Germinal center (tissue), 1 donor: ENCODE results near the gene PLEKHG4B.

Source experiments
- DNase-seq: peaks from one replicate; pipeline ENCODE4 v3.0.0; 2012; ENCODE audit warnings: mixed read lengths, low spot score

The PLEKHG4B gene

DNA sequence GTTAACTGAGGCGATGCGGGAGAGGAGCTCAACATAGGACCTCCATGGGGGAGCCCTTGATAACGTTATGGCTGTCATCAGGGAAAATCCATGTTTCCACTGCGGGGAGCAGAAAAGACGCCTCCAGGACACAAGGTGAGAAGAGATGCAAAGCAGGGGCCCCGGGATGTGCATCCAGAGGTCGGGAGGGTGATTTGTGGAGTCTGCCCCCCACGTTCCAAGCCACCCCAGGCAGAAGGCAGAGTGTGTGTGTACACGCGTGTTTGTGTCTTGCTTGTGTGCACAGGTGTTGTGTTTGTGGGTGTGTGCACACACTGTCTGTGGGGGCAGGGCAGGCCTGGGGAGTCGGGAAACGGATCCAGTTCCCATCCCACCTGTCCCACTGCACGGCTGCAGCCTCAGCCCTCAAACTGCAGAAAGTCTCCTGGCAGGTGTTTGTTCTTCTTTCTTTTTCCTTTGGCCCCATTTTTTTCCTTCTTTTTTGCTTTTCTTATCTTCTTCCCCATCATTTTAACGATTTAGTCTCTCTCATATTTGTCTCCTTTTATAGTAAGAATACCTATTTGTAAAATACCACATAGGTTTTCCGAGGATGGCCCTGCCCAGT lies 17.4 kb upstream of the PLEKHG4B start:
- DNase-seq: no peak

DNA sequence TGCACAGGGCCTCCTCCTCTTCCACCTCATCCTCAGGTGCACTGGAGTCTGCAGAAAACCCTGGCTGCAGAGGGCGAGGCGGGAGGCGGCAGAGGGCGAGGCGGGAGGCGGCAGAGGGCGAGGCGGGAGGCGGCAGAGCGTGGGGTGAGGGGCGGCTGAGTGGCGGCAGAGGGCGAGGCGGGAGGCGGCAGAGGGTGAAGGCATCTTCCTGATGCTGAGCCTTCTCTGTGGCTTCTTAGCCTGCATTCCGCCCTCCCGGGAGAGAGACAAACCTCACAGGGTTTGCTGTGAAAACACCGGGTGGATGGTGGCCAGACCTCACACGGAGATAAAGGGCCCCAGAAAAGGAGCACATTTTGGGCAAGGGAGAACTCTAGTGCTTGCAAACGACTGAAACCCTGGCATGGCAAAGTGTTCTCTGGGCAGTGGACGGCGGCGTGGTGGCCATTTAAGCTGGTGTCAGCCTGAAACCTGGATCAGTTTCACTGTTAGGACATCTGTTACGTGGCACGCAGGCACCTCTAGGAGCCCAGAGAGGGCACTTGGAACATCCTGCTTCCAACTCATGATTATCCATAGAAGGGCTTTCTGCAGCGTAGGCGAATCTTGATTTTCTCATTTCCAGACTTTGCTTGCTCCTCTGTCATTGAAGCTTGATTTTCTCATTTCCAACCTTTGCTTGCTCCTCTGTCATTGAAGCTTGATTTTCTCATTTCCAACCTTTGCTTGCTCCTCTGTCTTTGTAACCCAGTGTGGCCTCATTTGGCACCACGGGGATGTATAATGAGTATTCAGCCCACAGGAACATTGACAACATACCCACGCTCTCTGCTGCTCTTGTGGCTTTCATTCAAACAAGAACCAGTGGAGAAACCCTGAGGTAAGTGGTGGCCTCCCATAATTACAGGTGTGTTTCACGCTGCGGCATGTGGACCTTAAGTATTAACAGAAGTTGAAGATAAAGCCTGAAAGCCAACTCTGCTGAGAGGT lies 16.3 kb upstream of the PLEKHG4B start:
- DNase-seq: no peak

DNA sequence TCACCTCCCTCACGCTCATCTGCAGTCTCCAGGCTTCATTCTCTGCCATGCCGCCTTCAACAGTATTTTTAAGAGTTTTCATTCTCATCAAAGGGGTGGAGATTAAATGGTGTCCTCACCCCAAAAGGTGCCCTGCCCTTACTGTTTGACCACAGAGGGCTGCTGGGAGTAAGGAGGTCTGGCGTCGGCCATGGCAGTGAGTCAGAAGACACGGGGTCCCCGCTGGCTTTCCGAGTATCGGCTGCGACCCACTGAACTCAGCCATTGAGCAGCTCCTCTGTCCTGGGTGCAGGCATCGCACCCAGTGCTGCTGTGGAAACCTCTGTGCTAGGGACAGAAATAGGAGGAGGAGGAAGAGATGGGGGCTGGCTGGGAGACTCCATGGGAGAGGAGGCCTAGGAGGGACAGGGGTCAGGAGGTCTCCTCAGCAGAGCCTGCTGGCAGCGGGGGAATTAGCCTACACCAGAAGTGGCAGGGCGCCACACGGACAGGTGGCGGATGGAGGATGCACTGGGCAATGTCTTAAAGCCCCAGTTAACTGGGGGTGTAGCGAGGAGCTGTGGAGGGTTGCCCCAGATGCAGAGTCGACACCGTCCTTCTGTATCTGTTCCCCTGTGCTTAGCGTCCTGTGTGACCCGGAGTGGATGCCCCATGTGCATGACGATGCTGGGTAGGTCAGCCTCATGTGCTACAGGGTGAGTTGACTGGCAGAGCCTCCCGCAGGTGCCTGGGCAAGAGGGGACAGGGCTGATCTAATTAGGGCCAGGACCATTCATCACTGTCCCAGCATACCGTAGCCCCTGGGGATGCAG lies 15.4 kb upstream of the PLEKHG4B start:
- DNase-seq: no peak

DNA sequence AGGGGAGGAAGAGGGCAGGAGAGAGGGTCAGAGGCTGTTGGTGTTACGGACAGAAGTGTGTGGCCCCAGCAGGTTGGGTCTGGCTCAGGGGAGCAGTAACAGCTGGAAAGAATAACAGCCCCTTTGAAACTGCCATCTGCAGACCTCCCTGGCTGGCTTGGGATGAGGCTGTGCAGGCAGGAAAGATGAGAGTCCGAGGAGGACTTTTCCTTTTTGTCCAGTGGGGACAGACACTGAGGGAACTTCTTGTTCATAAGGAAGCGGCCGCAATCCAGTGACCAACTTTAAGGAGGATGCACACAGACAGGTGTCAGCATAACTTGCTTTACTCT lies 14.8 kb upstream of the PLEKHG4B start:
- no peak for DNase-seq

DNA sequence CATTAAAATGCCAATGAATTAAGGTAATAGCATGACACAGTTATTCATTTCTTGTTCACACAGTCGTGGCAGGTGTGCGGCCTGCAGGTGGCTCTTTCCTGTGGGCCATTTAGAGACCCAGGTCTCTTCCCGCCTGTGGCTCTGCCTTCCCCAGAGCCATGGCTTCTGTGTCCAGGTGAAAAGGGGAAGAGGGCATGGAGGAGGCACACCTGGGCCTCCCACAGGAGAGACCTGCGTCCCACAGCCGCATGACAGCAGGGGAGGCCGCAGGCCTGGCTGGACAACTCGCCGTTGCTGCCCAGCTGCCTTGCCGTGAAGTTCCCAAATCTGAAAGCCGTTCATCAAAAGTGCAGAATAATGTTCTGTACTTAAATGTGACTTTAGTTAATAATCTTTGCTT lies 14.4 kb upstream of the PLEKHG4B start:
- no peak for DNase-seq

GRCh38 chr5:77957-78804 lies 13.8 kb upstream of the PLEKHG4B start:
- DNase-seq: peak; percentile 36

DNA sequence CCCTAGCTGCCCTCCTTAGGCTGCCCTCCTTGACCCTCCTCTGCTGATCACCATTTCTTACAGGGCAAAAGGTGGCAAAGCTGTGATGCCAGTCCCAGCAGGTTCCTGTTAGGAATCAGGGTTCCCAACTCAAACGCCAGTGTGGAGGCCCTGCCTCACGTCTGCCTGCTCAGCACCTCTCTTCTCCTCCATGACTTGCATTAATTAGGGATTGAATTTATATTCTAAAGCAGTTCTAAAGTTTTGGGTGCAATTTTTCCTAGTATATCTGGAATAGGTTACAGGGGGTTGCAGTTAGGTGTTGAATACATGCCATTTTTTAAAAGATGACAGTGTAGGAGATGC lies 13.2 kb upstream of the PLEKHG4B start:
- no peak for DNase-seq

DNA sequence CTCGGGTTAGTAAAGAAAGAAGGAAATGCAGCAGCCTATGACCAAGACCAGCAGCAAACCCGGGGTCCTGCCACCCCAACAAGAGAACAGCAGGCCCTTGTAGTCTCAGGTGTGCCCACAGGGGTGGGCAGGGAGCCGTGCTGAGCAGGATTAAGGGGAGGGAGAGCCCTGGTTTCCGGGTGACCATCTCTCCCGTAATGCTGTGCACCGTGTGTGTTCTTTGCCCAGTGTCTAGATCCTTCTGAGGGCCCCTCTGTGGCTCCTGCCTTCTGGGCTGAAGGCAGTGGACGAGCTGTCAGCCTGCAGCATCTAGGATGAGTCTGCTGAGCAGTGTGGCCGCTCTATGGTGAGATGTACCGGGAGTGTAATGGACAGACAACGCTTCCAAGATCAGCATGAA lies 12.7 kb upstream of the PLEKHG4B start:
- no peak for DNase-seq

DNA sequence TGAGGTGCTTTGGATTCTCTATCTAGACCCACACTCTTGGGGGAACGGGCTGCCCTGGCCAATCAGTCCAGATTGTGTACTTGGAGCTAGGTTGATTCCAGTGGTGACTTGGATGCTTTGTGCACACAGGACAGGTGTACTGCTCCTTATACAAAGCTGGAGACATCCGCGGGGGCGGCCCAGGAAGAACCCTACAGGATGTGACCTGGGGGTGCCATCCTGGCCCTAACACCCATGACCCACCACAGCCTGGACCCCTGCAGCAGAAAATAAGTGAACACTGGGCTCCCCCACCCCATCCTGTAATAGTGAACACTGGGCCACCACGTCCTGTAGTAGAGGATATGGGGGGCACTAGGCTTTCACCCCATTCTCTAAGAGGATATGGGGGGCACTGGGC lies 12.1 kb upstream of the PLEKHG4B start:
- DNase-seq: no peak

- no peak for DNase-seq
Observed at GRCh38 chr5:81391-82021, 10.5 kb upstream of the PLEKHG4B start.

DNA sequence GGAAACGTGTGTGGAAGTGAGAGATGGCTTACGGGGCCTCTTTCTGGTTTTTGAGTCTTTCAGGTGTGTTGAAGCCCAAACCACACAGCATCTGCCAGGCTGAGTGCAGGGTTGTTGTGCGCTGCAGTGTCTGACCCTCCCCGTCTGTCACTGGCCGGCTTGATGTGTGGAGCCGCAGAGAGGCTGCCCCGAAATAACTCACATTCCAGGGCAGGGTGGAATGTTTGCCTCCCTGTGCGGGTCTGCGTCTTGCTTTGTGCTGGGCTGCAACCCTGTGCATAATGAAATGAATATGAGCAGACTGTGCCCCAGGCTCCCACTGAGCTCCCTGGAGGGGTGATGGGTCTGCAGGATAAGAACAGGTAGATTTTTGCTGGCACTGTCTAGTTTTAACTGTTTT lies 9.9 kb upstream of the PLEKHG4B start:
- no peak for DNase-seq

DNA sequence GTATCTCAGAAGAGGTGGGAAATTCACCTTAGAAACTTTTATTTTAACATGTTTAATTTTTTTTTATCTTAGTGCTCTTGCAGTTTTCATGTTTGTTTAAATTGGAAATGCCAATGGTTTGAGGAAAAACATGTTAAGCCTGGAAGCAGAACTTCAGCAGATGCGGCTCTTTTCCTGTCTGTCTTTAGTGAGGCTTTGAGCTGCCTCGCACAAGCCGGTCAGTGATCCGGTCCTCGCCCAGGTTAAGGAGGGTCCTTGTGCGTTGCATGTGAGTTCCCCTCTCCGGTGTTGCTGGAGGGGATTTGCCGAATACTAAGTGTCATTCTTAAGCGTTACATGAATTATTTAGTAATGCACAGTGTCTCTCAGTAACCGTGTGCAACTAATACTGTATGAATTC lies 9.4 kb upstream of the PLEKHG4B start:
- no peak for DNase-seq

GRCh38 chr5:83029-83428 lies 8.9 kb upstream of the PLEKHG4B start:
- DNase-seq: no peak

GRCh38 chr5:85334-85995 lies 6.5 kb upstream of the PLEKHG4B start:
- no peak for DNase-seq

GRCh38 chr5:89337-90286 lies 2.4 kb upstream of the PLEKHG4B start:
- no peak for DNase-seq

DNA sequence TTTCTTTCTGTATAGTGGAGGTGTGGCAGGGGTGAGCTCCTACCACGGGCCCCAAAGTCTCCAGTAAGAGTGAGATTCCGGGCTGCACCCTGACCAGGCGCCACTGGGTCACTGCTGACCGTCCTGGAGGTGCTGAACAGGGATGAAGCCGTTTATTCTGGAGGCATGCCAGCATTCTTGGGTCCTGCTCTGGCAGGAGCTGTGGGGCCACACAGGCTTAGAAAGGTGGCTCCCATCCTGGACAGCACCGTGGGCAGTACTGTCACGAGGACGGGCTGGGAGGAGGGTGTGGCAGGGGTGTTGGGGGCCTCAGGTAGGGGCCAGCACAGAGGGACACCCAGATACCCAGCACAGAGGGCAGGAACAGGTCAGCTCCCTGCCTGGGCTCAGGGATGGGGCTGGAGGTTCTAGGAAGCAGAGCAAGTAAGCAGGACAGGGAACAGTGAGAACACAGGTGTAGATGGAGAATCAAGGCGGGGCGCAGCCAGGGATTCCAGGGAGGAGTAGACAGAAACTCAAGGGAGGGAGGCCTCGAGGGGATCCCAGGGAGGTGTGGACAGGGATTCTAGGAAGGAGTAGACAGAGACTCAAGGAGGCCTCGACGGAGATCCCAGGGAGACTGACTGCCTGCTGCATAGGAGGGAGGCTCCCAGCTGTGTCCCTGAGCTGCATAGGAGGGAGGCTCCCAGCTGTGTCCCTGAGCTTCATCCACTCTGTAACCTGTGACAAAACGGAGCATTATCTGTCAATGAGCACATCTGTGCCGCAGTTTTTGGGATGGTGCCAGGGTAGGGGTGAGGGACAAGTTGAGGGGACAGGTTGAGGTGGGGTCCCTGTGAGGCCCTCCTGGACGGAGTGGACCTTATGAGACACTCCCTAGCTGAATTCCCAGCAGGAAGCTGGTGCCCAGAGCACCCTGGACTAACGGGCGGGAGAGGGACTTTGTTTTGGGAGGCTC lies 1.1 kb upstream of the PLEKHG4B start:
- DNase-seq: no peak

GRCh38 chr5:92401-93220 lies 643 bp downstream of the PLEKHG4B start:
- DNase-seq: no peak
